IMR-90 (cell line): Measurements from ENCODE around the gene KDM3B. TPM values are rescaled to one million over a fixed set of nuclear protein-coding genes. Genes with fewer than 3 reads are reported as not detected.

ENCODE experiments used
- ATAC-seq: fragments of 200-7000 bp; cut with Tn5 transposase; 2 replicates; pipeline ENCODE4 v1.9.1; 2020; ENCODE audit warnings: low read depth, mild to moderate bottlenecking, moderate library complexity
- BruUV-seq: library from RNA; stranded (reverse); fragments of 400-500 nt; replicated peaks from 2 replicates; lab custom pipeline; 2021; lab: Mats Ljungman, UMichigan
- CTCF ChIA-PET: fragments of 300-600 bp; formaldehyde crosslinking; extraction: SDS; loops from one replicate; lab custom pipeline; 2021; ENCODE audit warnings: antibody characterized with exemption; lab: Yijun Ruan, JAX
- POLR2A ChIA-PET: fragments of 300-600 bp; sonication (Branson Sonifier 250); formaldehyde crosslinking; loops from one replicate; lab custom pipeline; 2022; ENCODE audit warnings: antibody characterized with exemption; ENCODE audit not compliant: unreplicated experiment; lab: Charles Lee
- DNase-seq: peaks from one replicate; pipeline ENCODE4 v3.0.0; 2013
- H2AFZ ChIP-seq: replicated peaks from 2 replicates; pipeline ENCODE3; 2013; ENCODE audit warnings: low read length, mild to moderate bottlenecking; ENCODE audit not compliant: poor library complexity
- H2AK5ac ChIP-seq: 2 replicates; pipeline ENCODE4 v1.6.1; 2013; ENCODE audit warnings: low read depth, low read length, inconsistent platforms
- H2AK9ac ChIP-seq: replicated peaks from 2 replicates; pipeline ENCODE3; 2013; ENCODE audit warnings: mild to moderate bottlenecking, low read depth, low read length, moderate library complexity; ENCODE audit not compliant: poor library complexity
- H2BK120ac ChIP-seq: 2 replicates; pipeline ENCODE4 v1.6.1; 2013; ENCODE audit warnings: low read depth, low read length, inconsistent platforms
- H2BK15ac ChIP-seq: 3 replicates; pipeline ENCODE4 v1.6.1; 2013; ENCODE audit warnings: low read depth, low read length, inconsistent platforms
- H2BK20ac ChIP-seq: 2 replicates; pipeline ENCODE4 v1.6.1; 2013; ENCODE audit warnings: low read depth, mild to moderate bottlenecking, inconsistent platforms, low read length, moderate library complexity
- H2BK5ac ChIP-seq: 2 replicates; pipeline ENCODE4 v1.6.1; 2013; ENCODE audit warnings: mild to moderate bottlenecking, low read depth, low read length, inconsistent platforms; ENCODE audit not compliant: poor library complexity, severe bottlenecking
- H3K14ac ChIP-seq: replicated peaks from 2 replicates; pipeline ENCODE4 v1.6.1; 2013; ENCODE audit warnings: low read depth, low read length, inconsistent platforms
- H3K18ac ChIP-seq: 2 replicates; pipeline ENCODE4 v1.6.1; 2013; ENCODE audit warnings: low read depth, low read length, control low read depth
- H3K23ac ChIP-seq: 2 replicates; pipeline ENCODE4 v1.6.1; 2013; ENCODE audit warnings: low read depth, low read length, inconsistent platforms
- H3K27ac ChIP-seq: 2 replicates; pipeline ENCODE4 v1.5.1; 2013; ENCODE audit warnings: mild to moderate bottlenecking, control low read depth, low read length; ENCODE audit not compliant: insufficient read depth
- H3K27me3 ChIP-seq: 2 replicates; pipeline ENCODE4 v1.6.1; 2013; ENCODE audit warnings: low read length; ENCODE audit not compliant: control insufficient read depth, insufficient read depth
- H3K36me3 ChIP-seq: 2 replicates; pipeline ENCODE4 v1.6.1; 2013; ENCODE audit warnings: low read length, mixed read lengths; ENCODE audit not compliant: control insufficient read depth, insufficient read depth
- H3K4ac ChIP-seq: 2 replicates; pipeline ENCODE4 v1.6.1; 2013; ENCODE audit warnings: low read depth, low read length, inconsistent platforms
- H3K4me1 ChIP-seq: 2 replicates; pipeline ENCODE4 v1.6.1; 2013; ENCODE audit warnings: low read length, mixed read lengths; ENCODE audit not compliant: control insufficient read depth, insufficient read depth
- H3K4me2 ChIP-seq: 2 replicates; pipeline ENCODE4 v1.6.1; 2013; ENCODE audit warnings: low read depth, mild to moderate bottlenecking, control low read depth, low read length, moderate library complexity
- H3K4me3 ChIP-seq: 2 replicates; pipeline ENCODE4 v1.5.1; 2013; ENCODE audit warnings: low read depth, mild to moderate bottlenecking, control low read depth, low read length, moderate library complexity; ENCODE audit not compliant: insufficient read depth
- H3K56ac ChIP-seq: 2 replicates; pipeline ENCODE4 v1.6.1; 2013; ENCODE audit warnings: low read length, inconsistent platforms; ENCODE audit not compliant: insufficient read depth; ENCODE audit errors: extremely low read depth
- H3K79me1 ChIP-seq, 2 experiments: 2 replicates each; pipeline ENCODE4 v1.6.1; 2013; ENCODE audit warnings: low read length in 2 of 2, inconsistent platforms in 1 of 2, low read depth in 1 of 2
- H3K9ac ChIP-seq: 2 replicates; pipeline ENCODE4 v1.6.1; 2013; ENCODE audit warnings: low read depth, low read length, control low read depth
- H3K9me1 ChIP-seq: 2 replicates; pipeline ENCODE4 v1.6.1; 2013; ENCODE audit warnings: low read length, inconsistent platforms; ENCODE audit not compliant: insufficient read depth
- H3K9me3 ChIP-seq: 2 replicates; pipeline ENCODE4 v1.6.1; 2013; ENCODE audit warnings: low read length; ENCODE audit not compliant: control insufficient read depth, insufficient read depth
- H4K20me1 ChIP-seq: 2 replicates; pipeline ENCODE4 v1.6.1; 2013; ENCODE audit warnings: low read length, inconsistent platforms; ENCODE audit not compliant: insufficient read depth
- H4K5ac ChIP-seq: 2 replicates; pipeline ENCODE4 v1.6.1; 2013; ENCODE audit warnings: mild to moderate bottlenecking, low read depth, low read length, control low read depth
- H4K8ac ChIP-seq, 2 experiments: 2 replicates each; pipeline ENCODE4 v1.6.1; 2013; ENCODE audit warnings: low read depth in 2 of 2, low read length in 2 of 2, control low read depth in 1 of 2, inconsistent platforms in 1 of 2
- H4K91ac ChIP-seq: 2 replicates; pipeline ENCODE4 v1.6.1; 2013; ENCODE audit warnings: low read depth, low read length, inconsistent platforms; ENCODE audit not compliant: insufficient read depth
- CTCF ChIP-seq: conservative IDR thresholded peaks from 2 replicates; pipeline ENCODE4 v1.5.1; 2012; ENCODE audit warnings: mild to moderate bottlenecking, low read depth, low read length, improper control_type of control experiment
- FOS ChIP-seq: fragments of 150-350 bp; IDR thresholded peaks from 2 replicates; pipeline ENCODE4 v1.6.1; 2016; ENCODE audit warnings: low read depth, low read length
- MAZ ChIP-seq: IDR thresholded peaks from 2 replicates; pipeline ENCODE4 v1.6.1; 2012; ENCODE audit warnings: low read depth, mild to moderate bottlenecking, low read length, improper control_type of control experiment, moderate library complexity, borderline replicate concordance
- POLR2A ChIP-seq: IDR thresholded peaks from 2 replicates; pipeline ENCODE4 v1.6.1; 2012; ENCODE audit warnings: mild to moderate bottlenecking, low read depth, low read length
- RCOR1 ChIP-seq: IDR thresholded peaks from 2 replicates; pipeline ENCODE4 v1.6.1; 2012; ENCODE audit warnings: mild to moderate bottlenecking, low read length, improper control_type of control experiment; ENCODE audit not compliant: insufficient replicate concordance
- RFX5 ChIP-seq: IDR thresholded peaks from 2 replicates; pipeline ENCODE4 v1.8.0; 2012; ENCODE audit warnings: low read depth, mild to moderate bottlenecking, low read length, moderate library complexity
- WGBS, 2 experiments: methylation state at CpG; one replicate each; pipeline versions ENCODE4 v1.1.5 to v1.1.7; 2013; ENCODE audit warnings: missing lambda C conversion rate in 2 of 2; ENCODE audit not compliant: insufficient read length in 1 of 2; ENCODE audit errors: extremely low coverage in 2 of 2; 5-methylcytosine and 5-hydroxymethylcytosine counted together
- dilution Hi-C: fragments of 300-500 bp; cut with HindIII; formaldehyde crosslinking; loops from one replicate; pipeline ENCODE4 v1.14.3; 2018; ENCODE audit warnings: low sequenced_read_pairs; ENCODE audit not compliant: unreplicated experiment
- in situ Hi-C: fragments of 300-500 bp; cut with MboI; formaldehyde crosslinking; loops from 3 replicates; pipeline ENCODE4 v1.14.3; 2019; ENCODE audit warnings: low sequenced_read_pairs, inconsistent platforms, mixed read lengths
- intact Hi-C: fragments of 100-400 bp; cut with micrococcal nuclease; formaldehyde crosslinking; loops from 2 replicates; pipeline ENCODE4 v1.10.0; 2022
- polyA plus RNA-seq, 3 experiments: library from polyadenylated mRNA; depleted of rRNA; stranded (reverse); fragments of >200 nt; gene quantifications; 2 replicates each; pipeline ENCODE4 v1.2.3, GENCODE V29; 2012; ENCODE audit warnings: low replicate concordance in 1 of 3
- total RNA-seq: library from RNA; depleted of rRNA; stranded (reverse); fragments of >200 nt; gene quantifications from 2 replicates; pipeline ENCODE4 v1.2.3, GENCODE V29; 2012

The KDM3B gene
- total and polyA plus RNA-seq, 2 of the 4 experiments (the other 2 are of a cell fraction): 19.4 to 35.8 TPM

- no peak overlapping the region for H3K4me2 ChIP-seq
- H4K8ac ChIP-seq: no peak overlapping the region
- BruUV-seq: no TSS peak
- H3K23ac ChIP-seq: no peak overlapping the region
- H3K79me1 ChIP-seq: peaks cover 0 to 4% of the 10 kb centered on the region in 2 experiments; a peak in 2 of 4 replicates
- in situ Hi-C loops: no loop called here
- TF ChIP-seq FOS (no peak), POLR2A (no peak), RFX5 (no peak), MAZ (no peak), CTCF (no peak), RCOR1 (no peak)
- H2BK15ac ChIP-seq: no peak overlapping the region
- H2BK20ac ChIP-seq: no peak overlapping the region
- H3K9me1 ChIP-seq: 0 out of 2 replicates have a peak, but pooled peaks cover 2% of the 10 kb centered on the region
- WGBS, 2 experiments: 83% methylated on average over 1 of the region's 1 CpG; no CpG with 5 or more reads in 1 of the 2 experiments
- no peak overlapping the region for H3K18ac ChIP-seq
- no peak overlapping the region for H2AK5ac ChIP-seq
- DNase-seq (no peak), ATAC-seq (no peak)
- no peak overlapping the region for H2AFZ ChIP-seq
- no peak overlapping the region for H4K91ac ChIP-seq
- no peak overlapping the region for H3K9ac ChIP-seq
- no peak overlapping the region for H4K5ac ChIP-seq
- intact Hi-C loops: no loop called here
- no peaks in the 10 kb centered on the region for H3K4me1 ChIP-seq
- H2BK120ac ChIP-seq: no peak overlapping the region
- H2BK5ac ChIP-seq: no peak overlapping the region
- ChIA-PET POLR2A (no interaction called here), CTCF (no interaction called here)
- no peak overlapping the region for H2AK9ac ChIP-seq
- H3K27me3 ChIP-seq: no peaks in the 10 kb centered on the region
- H3K36me3 ChIP-seq: no peaks in the 10 kb centered on the region; the same call in 1 of the 2 replicates
- H4K20me1 ChIP-seq: no peaks in the 10 kb centered on the region
- no peak overlapping the region for H3K27ac ChIP-seq
- dilution Hi-C loops: no loop called here
- H3K14ac ChIP-seq: no peak overlapping the region
- no peaks in the 10 kb centered on the region for H3K9me3 ChIP-seq
- no peak overlapping the region for H3K4me3 ChIP-seq
- H3K56ac ChIP-seq: no peak overlapping the region
- no peak overlapping the region for H3K4ac ChIP-seq
Observed at GRCh38 chr5:138305797-138306196, 46.7 kb upstream of the KDM3B start.
